Smooth muscle cell (in vitro differentiated cells): ENCODE data around the gene NRXN2. TPM values are rescaled to one million over a fixed set of nuclear protein-coding genes. Genes with fewer than 3 reads are reported as not detected.

Experiments used
- DNase-seq: peaks from one replicate; lab custom pipeline; 2025; ENCODE audit not compliant: unreplicated experiment; lab: John Stamatoyannopoulos, UW
- H2AFZ ChIP-seq: fragments of 200-600 bp; sonication (generic); 2 replicates; pipeline ENCODE4 v1.6.0; 2016; ENCODE audit warnings: antibody characterized with exemption, low read depth, mild to moderate bottlenecking
- H3F3A ChIP-seq: fragments of 200-600 bp; sonication (generic); 2 replicates; pipeline ENCODE4 v1.6.0; 2017; ENCODE audit warnings: antibody characterized with exemption, low read depth
- H3K27ac ChIP-seq: fragments of 200-600 bp; sonication (generic); 2 replicates; pipeline ENCODE4 v1.5.1; 2016; ENCODE audit warnings: low read depth, mild to moderate bottlenecking
- H3K27me3 ChIP-seq: fragments of 200-600 bp; sonication (generic); 2 replicates; pipeline ENCODE4 v1.6.1; 2016; ENCODE audit warnings: low read depth, mild to moderate bottlenecking
- H3K36me3 ChIP-seq: fragments of 200-600 bp; sonication (generic); 2 replicates; pipeline ENCODE4 v1.5.1; 2016; ENCODE audit warnings: low read depth
- H3K4me1 ChIP-seq: fragments of 200-600 bp; sonication (generic); 2 replicates; pipeline ENCODE4 v1.5.1; 2016; ENCODE audit warnings: low read depth
- H3K4me2 ChIP-seq: fragments of 200-600 bp; sonication (generic); 2 replicates; pipeline ENCODE4 v1.6.0; 2016; ENCODE audit warnings: mild to moderate bottlenecking
- H3K4me3 ChIP-seq: fragments of 200-600 bp; sonication (generic); 2 replicates; pipeline ENCODE4 v1.5.1; 2016; ENCODE audit warnings: mild to moderate bottlenecking
- H3K79me2 ChIP-seq: fragments of 200-600 bp; sonication (generic); 2 replicates; pipeline ENCODE4 v1.6.0; 2016; ENCODE audit warnings: low read depth, mild to moderate bottlenecking
- H3K9ac ChIP-seq: fragments of 200-600 bp; sonication (generic); 2 replicates; pipeline ENCODE4 v1.6.0; 2016; ENCODE audit warnings: low read depth
- H3K9me3 ChIP-seq: fragments of 200-600 bp; sonication (generic); replicated peaks from 2 replicates; pipeline ENCODE4 v1.5.1; 2016; ENCODE audit warnings: low read depth
- H4K20me1 ChIP-seq: fragments of 200-600 bp; sonication (generic); 2 replicates; pipeline ENCODE4 v1.6.0; 2016; ENCODE audit warnings: low read depth
- CTCF ChIP-seq: fragments of 200-600 bp; sonication (generic); IDR thresholded peaks from 2 replicates; pipeline ENCODE4 v1.5.1; 2017; ENCODE audit warnings: borderline replicate concordance, mild to moderate bottlenecking, antibody characterized with exemption; ENCODE audit not compliant: insufficient read depth, poor library complexity, severe bottlenecking
- WGBS: methylation state at CpG from one replicate; pipeline ENCODE4 v1.1.7; 2016; ENCODE audit warnings: low lambda C conversion rate; 5-methylcytosine and 5-hydroxymethylcytosine counted together
- polyA plus RNA-seq: library from polyadenylated mRNA; unstranded; fragments of >200 nt; fragmentation: Nextera tagmentation; extraction: Ambion mirVana; gene quantifications from 2 replicates; pipeline ENCODE4 v1.2.1, GENCODE V29; 2016
- total RNA-seq: library from RNA; depleted of rRNA; stranded (reverse); fragments of >200 nt; gene quantifications from 2 replicates; pipeline ENCODE4 v1.2.3, GENCODE V29; 2014

NRXN2 gene
- total and polyA plus RNA-seq, 2 experiments from 2014 or later, result 1.4 to 1.7 TPM

- Histone ChIP-seq H3K4me3 (no peak overlapping the region), H3K27me3 (no peaks in the 10 kb centered on the region), H4K20me1 (no peaks in the 10 kb centered on the region), H3K27ac (no peak overlapping the region), H3K4me1 (peaks cover 5% of the 10 kb centered on the region), H2AFZ (no peak overlapping the region), H3K36me3 (no peaks in the 10 kb centered on the region), H3K9me3 (no peaks in the 10 kb centered on the region), H3F3A (no peaks in the 10 kb centered on the region), H3K9ac (no peak overlapping the region), H3K79me2 (no peaks in the 10 kb centered on the region), H3K4me2 (no peak overlapping the region)
- DNase-seq, result no peak
- TF ChIP-seq CTCF, result no peak
- 88% methylated on average over 5 of the region's 5 CpGs for WGBS
Measured at GRCh38 chr11:64621283-64622019, 101.5 kb downstream of the NRXN2 start.

- Histone ChIP-seq H2AFZ (no peak overlapping the region), H3K27me3 (no peaks in the 10 kb centered on the region), H4K20me1 (no peaks in the 10 kb centered on the region), H3K4me3 (no peak overlapping the region), H3K27ac (no peak overlapping the region), H3K9ac (no peak overlapping the region), H3K9me3 (no peaks in the 10 kb centered on the region), H3F3A (no peaks in the 10 kb centered on the region), H3K4me1 (peaks cover 5% of the 10 kb centered on the region), H3K4me2 (no peak overlapping the region), H3K79me2 (no peaks in the 10 kb centered on the region), H3K36me3 (no peaks in the 10 kb centered on the region)
- DNase-seq, result no peak
- WGBS, result 83% methylated on average over 13 of the region's 13 CpGs
- TF ChIP-seq CTCF, result no peak
Measured at GRCh38 chr11:64620381-64620971, 102.5 kb downstream of the NRXN2 start.

- 90% methylated on average over 5 of the region's 5 CpGs for WGBS
- Histone ChIP-seq H3K4me2 (no peak overlapping the region), H3K27ac (no peak overlapping the region), H3K36me3 (no peaks in the 10 kb centered on the region), H3K79me2 (no peaks in the 10 kb centered on the region), H4K20me1 (no peaks in the 10 kb centered on the region), H3K4me1 (peaks cover 5% of the 10 kb centered on the region), H3K4me3 (no peak overlapping the region), H3K9me3 (no peaks in the 10 kb centered on the region), H3K27me3 (no peaks in the 10 kb centered on the region), H2AFZ (no peak overlapping the region), H3K9ac (no peak overlapping the region), H3F3A (no peaks in the 10 kb centered on the region)
- no peak for DNase-seq
- TF ChIP-seq CTCF, result no peak
Measured at GRCh38 chr11:64619811-64620380, 103.1 kb downstream of the NRXN2 start.
